GM21619 (cell line): ENCODE measurements around the gene SPG11.
"Not testable (repeated sequence)": the region's sequence is repeated elsewhere in the genome, so short reads cannot be mapped to it uniquely, and the experiment has no call there.

Experiments
- ATAC-seq: cut with Tn5 transposase; IDR thresholded peaks from one replicate; pipeline ENCODE4 v1.9.1; 2021; ENCODE audit not compliant: unreplicated experiment

Gene SPG11

DNA sequence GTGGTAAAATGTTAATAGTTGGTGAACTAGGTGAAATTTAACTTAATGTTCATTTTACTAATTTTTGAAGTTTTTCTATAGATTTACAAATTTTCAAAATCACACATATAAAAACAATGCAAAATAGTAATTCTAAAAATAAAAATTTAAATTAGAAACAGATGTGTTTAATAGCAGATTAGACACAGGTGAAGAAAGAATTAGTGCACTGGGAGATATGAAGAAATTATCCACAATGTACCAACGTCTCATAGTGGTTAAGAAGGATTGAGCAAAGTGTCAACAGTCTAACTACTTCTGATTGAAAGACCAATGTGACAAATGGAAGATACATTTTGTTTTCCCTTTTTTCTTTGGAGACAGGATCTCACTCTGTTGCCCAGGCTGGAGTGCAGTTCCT lies 26.5 kb downstream of the SPG11 start:
- no peak for ATAC-seq

DNA sequence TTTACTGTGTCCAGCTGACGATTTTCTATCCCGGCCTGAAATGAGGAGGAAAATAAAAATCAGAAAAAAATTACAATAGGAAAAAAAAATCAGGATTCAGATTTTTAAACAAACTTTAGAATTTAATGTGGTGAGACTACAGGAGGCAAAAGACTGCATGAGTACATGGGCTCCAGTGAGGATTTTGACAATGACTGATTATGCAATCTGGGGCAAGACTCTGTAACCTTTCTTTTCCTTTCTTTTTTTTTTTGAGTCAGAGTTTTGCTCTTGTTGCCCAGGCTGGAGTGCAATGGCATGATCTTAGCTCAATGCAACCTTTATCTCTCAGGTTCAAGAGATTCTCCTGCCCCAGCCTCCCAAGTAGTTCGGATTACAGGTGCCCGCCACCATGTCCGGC lies 29.9 kb downstream of the SPG11 start:
- no peak for ATAC-seq

- not testable (repeated sequence) for ATAC-seq
Measured at GRCh38 chr15:44625286-44625685, 38.2 kb downstream of the SPG11 start.

DNA sequence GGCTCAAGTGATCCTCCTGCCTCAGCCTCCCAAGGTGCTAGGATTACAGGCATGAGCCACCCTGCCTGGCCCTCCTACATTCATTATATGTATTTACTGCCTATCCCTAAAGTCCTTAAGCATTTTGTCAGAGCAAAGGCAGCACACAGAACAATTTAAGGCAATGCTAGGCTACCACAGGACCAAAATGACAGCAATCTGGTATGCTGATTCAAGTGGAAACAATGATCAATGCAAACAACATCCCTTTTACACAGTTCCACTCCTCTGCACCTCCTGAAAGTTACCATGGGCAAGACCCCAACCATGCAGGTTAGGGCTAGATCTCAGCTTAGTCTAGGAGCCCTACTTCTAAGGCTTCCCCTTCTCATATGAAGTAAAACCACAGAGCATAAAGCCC lies 40.3 kb downstream of the SPG11 start:
- no peak for ATAC-seq

GRCh38 chr15:44620081-44620480 lies 43.4 kb downstream of the SPG11 start:
- no peak for ATAC-seq

- no peak for ATAC-seq
Measured at GRCh38 chr15:44616974-44617373, 46.5 kb downstream of the SPG11 start.

GRCh38 chr15:44606740-44607139 lies 56.7 kb downstream of the SPG11 start:
- no peak for ATAC-seq

DNA sequence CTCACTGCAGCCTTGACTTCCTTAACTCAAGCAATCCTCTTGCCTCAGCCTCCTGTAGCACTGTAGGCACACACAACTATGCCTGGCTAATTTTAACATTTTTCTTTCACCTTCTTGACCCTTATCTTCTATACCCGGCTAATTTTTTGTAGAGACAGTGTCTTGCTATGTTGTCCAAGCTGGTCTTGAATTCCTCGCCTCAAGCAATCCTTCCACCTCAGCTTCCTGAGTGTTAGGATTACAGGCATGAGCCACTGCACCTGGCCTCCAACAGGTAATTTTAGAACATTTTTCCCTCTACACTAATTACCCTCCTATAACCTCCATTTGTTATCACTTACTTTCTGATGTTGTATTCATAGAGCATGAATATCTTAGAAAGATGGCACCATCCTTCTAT lies 60.3 kb downstream of the SPG11 start:
- no peak for ATAC-seq

DNA sequence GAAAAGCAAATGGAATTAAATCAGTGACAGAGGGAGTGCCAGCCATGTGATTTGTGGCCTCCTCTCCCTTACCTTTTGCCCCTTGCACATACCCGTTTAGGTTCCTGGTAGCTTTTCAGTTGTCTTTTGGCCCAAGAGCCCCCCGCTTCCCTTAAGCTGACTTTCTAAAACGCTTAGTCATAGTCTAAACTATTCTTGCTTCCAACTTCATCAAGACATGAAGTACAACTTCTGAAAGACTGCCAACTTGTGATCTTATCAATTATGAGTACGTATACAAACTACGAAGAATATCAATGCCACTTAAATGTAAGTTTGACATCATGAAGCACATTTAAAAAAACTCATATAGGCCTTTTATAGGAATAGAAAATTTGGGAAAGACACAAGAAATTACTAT lies 64.6 kb downstream of the SPG11 start:
- ATAC-seq = no peak

DNA sequence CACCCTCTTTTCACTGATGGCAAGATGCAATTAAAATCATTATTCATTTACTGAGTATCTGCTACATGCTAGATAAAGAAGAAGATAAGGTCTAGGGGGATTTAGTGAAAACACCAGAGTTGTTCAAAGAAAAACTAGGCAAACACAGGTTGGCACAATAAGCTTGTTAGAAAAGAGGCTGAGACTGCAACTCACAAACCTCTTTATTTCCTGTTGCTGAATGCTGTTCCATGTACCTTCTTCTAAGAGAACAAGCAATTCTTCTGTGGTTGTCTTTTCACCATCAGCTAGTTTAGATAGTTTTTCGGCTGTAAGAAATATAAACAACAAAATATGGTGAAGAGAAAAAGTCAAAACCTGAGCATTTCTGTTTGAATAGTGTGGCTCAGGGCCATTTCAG lies 65.4 kb downstream of the SPG11 start:
- ATAC-seq = no peak

DNA sequence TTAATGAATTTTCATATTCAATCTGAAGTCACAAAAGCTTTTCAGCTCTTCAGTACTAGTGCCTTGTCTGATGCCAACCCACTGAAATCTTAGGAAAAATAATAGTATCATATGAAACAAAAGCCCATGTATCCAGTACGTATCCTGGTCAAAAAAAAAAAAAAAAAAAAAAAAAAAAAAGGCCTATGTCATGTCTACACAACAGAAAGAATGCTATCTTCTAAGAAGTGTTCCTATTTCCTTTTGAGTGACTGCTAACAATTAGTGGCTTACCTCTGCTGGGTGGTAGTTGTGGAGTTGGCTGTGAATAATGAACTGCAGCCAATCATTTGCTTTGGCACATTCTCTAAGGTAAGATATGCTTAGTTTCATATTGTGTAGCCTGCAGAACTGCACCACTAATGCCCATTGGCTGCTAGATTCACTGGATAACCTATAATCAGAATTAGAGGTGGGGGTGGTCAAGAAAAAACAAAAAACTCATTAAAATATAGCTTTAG lies 66.9 kb downstream of the SPG11 start:
- ATAC-seq = no peak

DNA sequence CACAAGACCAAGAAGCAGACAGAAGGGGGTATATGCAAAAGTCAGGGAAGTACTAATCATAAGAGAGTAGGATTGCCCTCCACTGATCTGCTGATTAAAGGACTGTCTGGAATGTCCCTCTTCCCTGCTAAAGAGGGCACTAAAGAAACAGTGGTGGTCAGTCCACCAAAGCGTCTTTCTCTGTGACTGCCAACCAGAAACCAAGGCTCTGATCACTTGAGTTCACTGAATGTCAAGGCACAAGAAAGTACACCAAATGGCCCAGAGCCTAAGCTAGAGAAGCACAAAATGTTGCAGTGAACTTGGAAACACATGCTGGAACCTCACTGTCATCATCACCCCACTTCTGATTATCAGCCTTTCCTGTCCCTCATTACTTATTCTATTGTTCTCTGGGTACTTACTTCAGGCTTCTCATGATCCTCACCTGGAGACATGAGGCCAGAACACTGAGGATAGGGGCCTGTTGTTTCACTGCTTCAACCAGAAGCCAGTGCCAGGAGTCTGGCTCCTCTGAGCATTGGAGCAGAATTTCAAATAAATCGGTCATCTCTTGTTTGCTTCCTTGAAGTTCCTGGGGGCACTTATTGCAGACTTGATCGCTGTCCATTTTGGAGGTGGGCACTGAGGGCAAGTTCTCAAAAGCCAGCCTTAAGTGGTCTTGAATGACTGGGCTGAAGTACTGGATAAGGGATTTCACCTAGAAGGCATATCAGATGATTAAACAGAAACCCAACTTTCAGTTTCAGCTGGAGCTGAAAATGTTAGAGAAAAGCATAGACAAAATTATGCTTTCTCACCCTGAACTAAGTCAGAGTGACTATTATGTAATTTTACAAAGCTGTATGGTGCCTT lies 67.6 kb downstream of the SPG11 start:
- ATAC-seq = peak; percentile 52

DNA sequence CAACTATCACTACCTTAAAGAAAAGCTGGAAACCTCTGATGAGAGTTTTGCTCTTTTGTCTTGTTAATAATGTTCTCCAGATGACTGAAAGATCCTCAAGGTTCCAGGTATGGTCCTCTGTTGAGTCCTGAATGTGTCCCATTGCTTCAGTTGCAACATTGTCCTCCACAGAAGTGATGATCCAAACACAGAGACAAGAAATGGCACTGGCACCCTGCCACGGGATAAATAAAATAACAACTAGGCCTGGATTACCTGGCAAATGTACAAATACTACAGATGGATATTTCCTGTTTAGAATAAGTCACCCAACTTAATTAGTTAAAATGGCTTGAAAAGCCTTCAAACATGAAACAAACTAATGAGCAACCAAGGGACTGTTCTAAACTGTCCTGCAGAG lies 68.2 kb downstream of the SPG11 start:
- no peak for ATAC-seq

- ATAC-seq = no peak
Measured at GRCh38 chr15:44593042-44593736, 70.3 kb downstream of the SPG11 start.

DNA sequence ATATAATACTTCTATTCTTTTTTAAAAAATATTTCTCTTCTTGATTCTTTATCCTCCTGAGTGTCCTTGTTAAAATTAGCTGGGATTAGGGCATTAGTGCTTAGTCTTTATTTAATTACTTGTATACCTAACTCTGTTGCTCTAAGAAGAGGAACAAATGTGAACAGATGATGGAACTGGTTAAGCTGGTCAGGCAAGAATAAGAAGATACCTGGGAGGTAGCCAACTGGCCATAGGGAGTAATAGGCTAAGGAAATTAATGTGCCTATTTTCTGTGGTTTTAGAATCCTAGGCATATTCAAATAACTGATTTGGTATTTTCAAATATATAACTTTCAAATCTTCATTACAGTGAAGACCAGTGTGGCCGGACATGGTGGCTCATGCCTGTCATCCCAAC lies 72.1 kb downstream of the SPG11 start:
- no peak for ATAC-seq

DNA sequence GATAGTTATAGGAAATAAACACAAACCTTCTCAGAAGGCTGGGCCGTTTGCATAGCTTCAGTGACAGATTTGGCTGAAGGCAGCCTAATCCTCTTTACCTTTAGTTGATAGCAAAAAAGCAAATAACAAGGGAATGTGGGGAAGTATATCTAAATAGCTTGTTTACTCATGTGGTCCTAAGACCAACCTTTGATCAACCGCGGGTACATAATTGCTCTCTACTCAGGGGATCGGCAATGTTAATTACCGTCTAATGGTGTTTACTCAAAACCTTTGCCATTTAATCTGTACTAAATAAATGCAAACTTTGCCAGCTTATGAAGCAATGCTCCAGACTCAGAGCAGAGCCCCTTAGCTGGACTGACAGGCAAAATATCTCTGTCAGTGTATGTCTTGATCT lies 74.9 kb downstream of the SPG11 start:
- ATAC-seq = no peak

DNA sequence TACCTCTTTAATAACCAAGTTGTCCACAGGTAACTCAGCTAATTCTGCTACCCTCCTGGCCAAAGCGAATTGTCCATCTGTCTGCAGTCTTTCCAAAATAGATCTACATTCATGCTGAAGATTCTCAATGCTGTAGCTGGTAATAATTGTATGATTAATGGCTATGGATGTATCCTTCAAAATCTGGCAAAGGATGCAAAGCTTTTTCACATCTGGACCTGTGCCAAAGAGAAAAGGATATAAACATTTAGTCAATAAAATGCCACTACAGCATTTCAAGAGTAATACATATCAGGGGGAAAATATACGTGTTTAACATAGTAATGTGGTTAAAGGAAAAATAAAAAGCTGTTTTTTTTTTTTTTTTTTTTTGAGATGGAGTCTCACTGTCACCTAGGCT lies 77.8 kb downstream of the SPG11 start:
- no peak for ATAC-seq

- no peak for ATAC-seq
Measured at GRCh38 chr15:44584162-44584749, 79.2 kb downstream of the SPG11 start.

DNA sequence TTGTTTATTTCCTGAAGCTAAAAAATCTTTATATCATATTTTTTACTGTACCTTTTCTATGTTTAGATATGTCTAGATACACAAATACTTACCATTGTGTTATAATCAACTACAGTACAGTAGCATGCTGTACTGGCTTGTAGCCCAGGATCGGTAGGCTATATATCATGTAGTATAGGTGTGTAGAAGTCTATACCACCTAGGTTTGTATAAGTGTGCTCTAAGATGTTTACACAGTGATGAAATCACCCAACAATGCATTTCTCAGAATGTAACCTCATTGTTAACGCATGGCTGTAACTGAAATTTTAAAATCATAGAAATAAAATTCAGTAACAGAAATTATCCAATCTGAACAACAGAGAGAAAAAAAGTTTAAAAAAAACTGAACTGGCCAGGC lies 83.4 kb downstream of the SPG11 start:
- ATAC-seq = no peak

DNA sequence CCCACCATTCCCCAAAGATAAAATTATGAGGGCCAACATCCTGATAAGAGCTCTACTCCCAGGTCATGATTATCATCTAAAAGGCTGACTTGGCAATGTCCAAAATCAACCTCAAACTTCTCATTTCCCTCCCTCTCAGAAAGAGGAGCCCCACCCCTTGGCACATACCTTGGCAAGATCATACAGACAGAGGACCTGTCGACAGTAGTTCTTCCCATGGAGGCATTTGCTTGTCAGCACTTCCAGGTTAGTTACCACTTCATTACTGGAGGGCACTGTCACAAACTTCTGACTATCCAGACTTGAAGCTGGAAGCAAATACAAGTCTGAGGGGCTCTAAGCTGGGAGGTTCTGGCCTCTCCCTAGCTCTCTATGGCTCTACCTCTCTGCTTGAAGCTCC lies 88.7 kb downstream of the SPG11 start:
- no peak for ATAC-seq

GRCh38 chr15:44573386-44573785 lies 90.1 kb downstream of the SPG11 start:
- no peak for ATAC-seq

- no peak for ATAC-seq
Measured at GRCh38 chr15:44570361-44570760, 93.1 kb downstream of the SPG11 start.
